ENCODE data around the gene SLC17A2. TPM values are rescaled to one million over a fixed set of nuclear protein-coding genes. Genes with fewer than 3 reads are reported as not detected.

Gene SLC17A2
- total and polyA plus RNA-seq, 2 of the 8 experiments (the other 6 are each of a cell fraction or from before 2014, with no cell fraction given), result not detected

- Histone ChIP-seq H2AK5ac (ENCODE audit: low read depth, low read length) (no peak overlapping the region), H4K8ac (ENCODE audit: extremely low read depth, insufficient read depth, low read length) (no peak overlapping the region), H3K27ac (ENCODE audit: low read depth, low read length) (no peak overlapping the region), H2BK15ac (ENCODE audit: low read length) (no peak overlapping the region), H3K4me2 (ENCODE audit: insufficient read depth in 1 of 2, low read depth in 2 of 2, low read length in 2 of 2) (peak overlapping the region in 1 of 2 experiments; percentile 33; a peak in 1 of 4 replicates), H3K79me2 (ENCODE audit: control insufficient read depth in 1 of 2, insufficient read depth in 2 of 2, low read length in 2 of 2) (no peaks in the 10 kb centered on the region), H3K27me3 (replicated peaks in 1 of 4; ENCODE audit: control insufficient read depth in 3 of 4, extremely low read depth in 1 of 4, insufficient read depth in 3 of 4, low read length in 3 of 4) (peaks cover 0 to 2% (median 0%) of the 10 kb centered on the region in 4 experiments; a peak in 3 of 7 replicates), H2BK20ac (ENCODE audit: low read length) (no peak overlapping the region), H3K23me2 (ENCODE audit: low read depth, low read length) (peaks cover 4% of the 10 kb centered on the region), H3K4me1 (replicated peaks in 1 of 4; ENCODE audit: control insufficient read depth in 3 of 4, insufficient read depth in 4 of 4, low read length in 3 of 4) (peaks cover 9 to 23% (median 19%) of the 10 kb centered on the region in 4 experiments), H3K23ac (ENCODE audit: insufficient read length) (no peak overlapping the region), H3K4ac (replicated peaks; ENCODE audit: insufficient read length, low read depth, low read length) (no peak overlapping the region), H2BK120ac (replicated peaks; ENCODE audit: low read depth, low read length) (no peak overlapping the region), H2BK5ac (ENCODE audit: low read depth, low read length) (no peak overlapping the region), H3K9ac (replicated peaks in 1 of 4; ENCODE audit: extremely low read depth in 1 of 4, low read depth in 3 of 4, low read length in 3 of 4) (no peak overlapping the region), H3K9me3 (ENCODE audit: insufficient read depth in 2 of 2, low read depth in 1 of 2, low read length in 1 of 2) (no peaks in the 10 kb centered on the region; a peak in 1 of 4 replicates), H3K18ac (ENCODE audit: extremely low read depth, low read length) (no peak overlapping the region), H3K4me3 (ENCODE audit: extremely low read depth in 1 of 4, insufficient read depth in 2 of 4, low read depth in 3 of 4, low read length in 4 of 4) (peak overlapping the region in 1 of 4 experiments; percentile 51; a peak in 1 of 8 replicates), H4K20me1 (replicated peaks in 1 of 2; ENCODE audit: control insufficient read depth in 1 of 2, insufficient read depth in 2 of 2, low read length in 2 of 2) (no peaks in the 10 kb centered on the region), H2AFZ (ENCODE audit: low read length) (no peak overlapping the region), H3K36me3 (ENCODE audit: control insufficient read depth in 2 of 4, insufficient read depth in 4 of 4, low read length in 3 of 4) (no peaks in the 10 kb centered on the region), H4K5ac (ENCODE audit: insufficient read length, low read depth, low read length) (no peak overlapping the region), H3K56ac (replicated peaks; ENCODE audit: insufficient read length, low read depth, low read length) (no peak overlapping the region), H3K14ac (ENCODE audit: insufficient read length) (no peak overlapping the region), H2BK12ac (ENCODE audit: low read depth, low read length) (no peak overlapping the region), H4K91ac (replicated peaks; ENCODE audit: insufficient read length, low read length) (no peak overlapping the region), H3K79me1 (ENCODE audit: low read depth, low read length) (no peaks in the 10 kb centered on the region)
- 74% methylated on average over 3 of the region's 3 CpGs; no CpG with 5 or more reads in 1 of the 2 experiments for WGBS, 2 experiments (ENCODE audit: extremely low coverage in 1 of 2, insufficient coverage in 1 of 2, insufficient read length in 1 of 2, insufficient replicate concordance in 2 of 2, low coverage in 1 of 2, low lambda C conversion rate in 2 of 2, missing lambda C conversion rate in 1 of 2)
- TF ChIP-seq BACH1 (IDR thresholded peaks at IDR 0.05; ENCODE audit: low read length) (no peak), RAD21 (IDR thresholded peaks at IDR 0.05 in 1 of 2, conservative IDR thresholded peaks at IDR 0.05 in 1 of 2; ENCODE audit: low read depth in 2 of 2, low read length in 2 of 2) (peak; percentile 12 to 17; a peak in 2 of 4 replicates), CTCF (IDR thresholded peaks at IDR 0.05; ENCODE audit: control extremely low read depth in 1 of 3, insufficient read depth in 1 of 3, low read depth in 1 of 3, low read length in 3 of 3) (peak in 1 of 3 experiments; percentile 5; a peak in 1 of 4 replicates), HDAC6 (IDR thresholded peaks at IDR 0.05; ENCODE audit: low read depth, low read length) (no peak)
- ChIA-PET POLR2A (ENCODE audit: partially characterized antibody) (interaction anchor here (0.6 to 2.5 kb wide), 4 partner anchors 9 to 70 kb away, joined by 3 to 6 read pairs (median 4); a partner anchor contains a TSS), CTCF (ENCODE audit: partially characterized antibody) (interaction anchor here (0.8 to 2.9 kb wide), 9 partner anchors 11 to 63 kb away, joined by 3 to 12 read pairs (median 4); no protein-coding TSS in a partner anchor)
- no peak for DNase-seq (ENCODE audit: low read depth in 1 of 2, low spot score in 2 of 2)
- no peak for FAIRE-seq
Measured at GRCh38 chr6:25961619-25962148, 31.2 kb upstream of the SLC17A2 start.

All from H1 (cell line).